IPS-20b (cell line): ENCODE results near the gene RSPH1.

Source experiments
- H3K27ac ChIP-seq: one replicate; pipeline ENCODE4 v1.5.1; 2013; ENCODE audit warnings: low read length
- H3K27me3 ChIP-seq: 2 replicates; pipeline ENCODE4 v1.6.1; 2013; ENCODE audit warnings: mild to moderate bottlenecking, low read length, inconsistent platforms; ENCODE audit not compliant: insufficient read depth
- H3K36me3 ChIP-seq: 2 replicates; pipeline ENCODE4 v1.6.1; 2013; ENCODE audit warnings: low read depth, mild to moderate bottlenecking, inconsistent platforms, low read length, moderate library complexity; ENCODE audit not compliant: insufficient read depth
- H3K4me1 ChIP-seq: 2 replicates; pipeline ENCODE4 v1.6.1; 2013; ENCODE audit warnings: mild to moderate bottlenecking, control low read depth, inconsistent platforms, low read length, moderate library complexity; ENCODE audit not compliant: insufficient read depth
- H3K4me3 ChIP-seq: 2 replicates; pipeline ENCODE4 v1.5.1; 2013; ENCODE audit warnings: mild to moderate bottlenecking, low read length, inconsistent platforms
- H3K9ac ChIP-seq: 2 replicates; pipeline ENCODE4 v1.6.1; 2013; ENCODE audit warnings: low read depth, mild to moderate bottlenecking, inconsistent platforms, low read length, moderate library complexity
- H3K9me3 ChIP-seq: 2 replicates; pipeline ENCODE4 v1.6.1; 2013; ENCODE audit warnings: mild to moderate bottlenecking, low read depth, low read length, inconsistent platforms; ENCODE audit not compliant: insufficient read depth

The RSPH1 gene

GRCh38 chr21:42459082-42459460 is 37.0 kb downstream of the RSPH1 start:
- Histone ChIP-seq H3K36me3 (no peaks in the 10 kb centered on the region), H3K27ac (no peak overlapping the region), H3K4me3 (no peak overlapping the region), H3K4me1 (no peaks in the 10 kb centered on the region; the same call in 1 of the 2 replicates), H3K9me3 (no peaks in the 10 kb centered on the region), H3K27me3 (no peaks in the 10 kb centered on the region), H3K9ac (no peak overlapping the region)

- H3K9ac ChIP-seq: no peak overlapping the region
Observed at GRCh38 chr21:42456457-42456856, 39.6 kb downstream of the RSPH1 start.

GRCh38 chr21:42455754-42456440 is 40.1 kb downstream of the RSPH1 start:
- Histone ChIP-seq H3K9ac (no peak overlapping the region), H3K36me3 (no peaks in the 10 kb centered on the region), H3K4me1 (no peaks in the 10 kb centered on the region), H3K27me3 (no peaks in the 10 kb centered on the region), H3K4me3 (no peak overlapping the region), H3K9me3 (no peaks in the 10 kb centered on the region), H3K27ac (no peak overlapping the region)

More at GRCh38 chr21:42456457-42456856, 39.6 kb downstream of the RSPH1 start:
- Histone ChIP-seq H3K4me3 (no peak overlapping the region), H3K36me3 (no peaks in the 10 kb centered on the region), H3K4me1 (no peaks in the 10 kb centered on the region), H3K9me3 (no peaks in the 10 kb centered on the region), H3K27ac (no peak overlapping the region), H3K27me3 (no peaks in the 10 kb centered on the region)

- Histone ChIP-seq H3K4me3 (no peak overlapping the region), H3K9ac (no peak overlapping the region), H3K4me1 (peaks cover 3% of the 10 kb centered on the region; the same call in 1 of the 2 replicates), H3K27me3 (no peaks in the 10 kb centered on the region), H3K27ac (no peak overlapping the region), H3K36me3 (no peaks in the 10 kb centered on the region), H3K9me3 (no peaks in the 10 kb centered on the region)
Observed at GRCh38 chr21:42455196-42455595, 40.8 kb downstream of the RSPH1 start.

- Histone ChIP-seq H3K36me3 (no peaks in the 10 kb centered on the region), H3K9me3 (no peaks in the 10 kb centered on the region), H3K27ac (no peak overlapping the region), H3K9ac (no peak overlapping the region), H3K4me3 (no peak overlapping the region), H3K27me3 (no peaks in the 10 kb centered on the region), H3K4me1 (peaks cover 3% of the 10 kb centered on the region; the same call in 1 of the 2 replicates)
Observed at GRCh38 chr21:42454786-42455185, 41.2 kb downstream of the RSPH1 start.

GRCh38 chr21:42453986-42454570 is 41.9 kb downstream of the RSPH1 start:
- Histone ChIP-seq H3K4me3 (no peak overlapping the region), H3K36me3 (no peaks in the 10 kb centered on the region), H3K9ac (no peak overlapping the region), H3K27ac (no peak overlapping the region), H3K27me3 (no peaks in the 10 kb centered on the region), H3K4me1 (peaks cover 3% of the 10 kb centered on the region; the same call in 1 of the 2 replicates), H3K9me3 (no peaks in the 10 kb centered on the region)

- H3K4me3 ChIP-seq: no peak overlapping the region
- H3K4me1 ChIP-seq: peaks cover 3% of the 10 kb centered on the region; the same call in 1 of the 2 replicates
- no peak overlapping the region for H3K27ac ChIP-seq
- H3K36me3 ChIP-seq: no peaks in the 10 kb centered on the region
- H3K9me3 ChIP-seq: no peaks in the 10 kb centered on the region
- no peaks in the 10 kb centered on the region for H3K27me3 ChIP-seq
- H3K9ac ChIP-seq: no peak overlapping the region
Observed at GRCh38 chr21:42453224-42453985, 42.6 kb downstream of the RSPH1 start.

GRCh38 chr21:42452401-42453223 is 43.4 kb downstream of the RSPH1 start:
- Histone ChIP-seq H3K4me1 (peaks cover 3% of the 10 kb centered on the region; the same call in 1 of the 2 replicates), H3K4me3 (no peak overlapping the region), H3K27ac (no peak overlapping the region), H3K27me3 (no peaks in the 10 kb centered on the region), H3K36me3 (no peaks in the 10 kb centered on the region), H3K9ac (no peak overlapping the region), H3K9me3 (no peaks in the 10 kb centered on the region)

GRCh38 chr21:42451941-42452340 is 44.1 kb downstream of the RSPH1 start:
- Histone ChIP-seq H3K4me3 (no peak overlapping the region), H3K9me3 (no peaks in the 10 kb centered on the region), H3K27me3 (no peaks in the 10 kb centered on the region), H3K4me1 (peaks cover 3% of the 10 kb centered on the region; the same call in 1 of the 2 replicates), H3K9ac (no peak overlapping the region), H3K27ac (no peak overlapping the region), H3K36me3 (no peaks in the 10 kb centered on the region)

- H3K36me3 ChIP-seq: no peaks in the 10 kb centered on the region
- no peak overlapping the region for H3K27ac ChIP-seq
- no peaks in the 10 kb centered on the region for H3K27me3 ChIP-seq
- no peak overlapping the region for H3K9ac ChIP-seq
- H3K9me3 ChIP-seq: no peaks in the 10 kb centered on the region
- peaks cover 3% of the 10 kb centered on the region; the same call in 1 of the 2 replicates for H3K4me1 ChIP-seq
- no peak overlapping the region for H3K4me3 ChIP-seq
Observed at GRCh38 chr21:42448686-42449085, 47.3 kb downstream of the RSPH1 start.

GRCh38 chr21:42447732-42448131 is 48.3 kb downstream of the RSPH1 start:
- Histone ChIP-seq H3K9ac (no peak overlapping the region), H3K4me3 (no peak overlapping the region), H3K27ac (no peak overlapping the region), H3K4me1 (peaks cover 3% of the 10 kb centered on the region; the same call in 1 of the 2 replicates), H3K9me3 (no peaks in the 10 kb centered on the region), H3K36me3 (no peaks in the 10 kb centered on the region), H3K27me3 (no peaks in the 10 kb centered on the region)
